Chondrocyte (in vitro differentiated cells): Measurements from ENCODE around the gene COL6A1. TPM values are rescaled to one million over a fixed set of nuclear protein-coding genes. Genes with fewer than 3 reads are reported as not detected.

Experiments
- DNase-seq: peaks from one replicate; pipeline ENCODE4 v3.0.0; 2021; ENCODE audit warnings: mixed read lengths, low spot score
- H3K27ac Mint-ChIP-seq: one replicate; pipeline ENCODE4 v1.8.0; 2021; ENCODE audit warnings: mild to moderate bottlenecking, moderate library complexity, mixed read lengths; ENCODE audit not compliant: unreplicated experiment
- H3K27me3 Mint-ChIP-seq: 2 replicates; pipeline ENCODE4 v1.8.0; 2021; ENCODE audit warnings: low read depth, mixed read lengths
- H3K36me3 Mint-ChIP-seq: 2 replicates; pipeline ENCODE4 v1.8.0; 2021; ENCODE audit warnings: low read depth, mixed read lengths
- H3K4me1 Mint-ChIP-seq: 2 replicates; pipeline ENCODE4 v1.8.0; 2021; ENCODE audit warnings: low read depth, mild to moderate bottlenecking, mixed read lengths
- H3K4me3 Mint-ChIP-seq: one replicate; pipeline ENCODE4 v1.8.0; 2021; ENCODE audit warnings: mild to moderate bottlenecking, moderate library complexity, mixed read lengths; ENCODE audit not compliant: unreplicated experiment
- H3K9me3 Mint-ChIP-seq: 2 replicates; pipeline ENCODE4 v1.8.0; 2021; ENCODE audit warnings: low read depth, mixed read lengths
- total RNA-seq: library from RNA; stranded (reverse); gene quantifications from 3 replicates; pipeline ENCODE4 v1.2.1, GENCODE V29; 2021
- TF ChIP-seq, protein P1 (sequence below): fragments of 200-600 bp; sonication (generic); IDR thresholded peaks from 2 replicates; pipeline ENCODE4 v1.5.0; 2021; ENCODE audit warnings: antibody characterized with exemption, mild to moderate bottlenecking, moderate library complexity

COL6A1 gene
- total RNA-seq, 1 donor from 2014 or later: 1,052 TPM

DNA sequence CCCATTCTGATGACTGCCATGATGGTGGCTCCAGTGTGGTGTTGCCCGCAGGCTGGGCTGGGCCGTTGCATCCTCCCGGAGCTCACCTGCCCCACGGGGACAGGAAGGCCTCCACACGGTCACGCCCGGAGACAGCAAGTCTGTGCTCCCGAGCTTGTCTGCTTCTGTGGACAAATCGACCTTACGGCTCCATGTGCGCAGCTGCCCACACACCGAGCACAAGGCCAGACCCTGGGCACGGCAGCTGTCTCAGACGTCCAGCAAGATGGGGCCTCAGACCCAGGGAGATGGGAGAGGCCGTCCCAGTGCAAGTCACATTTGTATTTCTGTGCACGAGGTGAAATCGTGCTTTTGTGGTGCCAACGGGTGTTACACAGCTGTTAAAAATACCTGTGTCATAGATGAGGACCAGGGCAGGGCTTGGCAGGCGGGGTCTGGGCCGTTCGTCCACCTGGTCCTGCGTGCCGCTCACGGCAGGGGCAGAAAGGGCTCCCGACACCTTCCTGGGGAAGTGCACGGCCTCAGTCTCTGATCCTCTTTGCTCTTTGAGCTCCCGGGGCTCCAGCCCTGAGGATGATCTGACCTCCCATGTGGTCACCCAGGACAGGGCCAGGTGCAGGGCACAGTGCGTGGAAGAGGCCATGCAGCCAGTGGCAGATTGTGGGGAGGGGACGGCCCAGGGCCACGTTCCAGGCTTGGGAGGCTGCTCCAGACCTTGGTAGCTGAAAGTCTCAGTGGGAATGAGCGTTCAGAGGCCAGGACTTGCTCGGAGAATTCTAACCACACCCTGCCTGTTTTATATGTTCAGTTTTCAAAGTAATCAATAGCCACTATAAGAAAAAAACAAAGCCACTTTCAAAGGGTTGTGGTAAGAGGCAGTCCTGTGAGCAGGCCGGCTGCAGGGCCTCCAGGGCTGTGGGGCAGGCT lies 13.5 kb downstream of the COL6A1 start:
- no peaks in the 10 kb centered on the region for H3K27me3 Mint-ChIP-seq
- H3K27ac Mint-ChIP-seq: no peak overlapping the region
- peaks cover 4% of the 10 kb centered on the region for H3K4me1 Mint-ChIP-seq
- H3K36me3 Mint-ChIP-seq: peaks cover 14% of the 10 kb centered on the region
- no peaks in the 10 kb centered on the region for H3K9me3 Mint-ChIP-seq
- H3K4me3 Mint-ChIP-seq: no peak overlapping the region
- TF ChIP-seq, protein P1, sequence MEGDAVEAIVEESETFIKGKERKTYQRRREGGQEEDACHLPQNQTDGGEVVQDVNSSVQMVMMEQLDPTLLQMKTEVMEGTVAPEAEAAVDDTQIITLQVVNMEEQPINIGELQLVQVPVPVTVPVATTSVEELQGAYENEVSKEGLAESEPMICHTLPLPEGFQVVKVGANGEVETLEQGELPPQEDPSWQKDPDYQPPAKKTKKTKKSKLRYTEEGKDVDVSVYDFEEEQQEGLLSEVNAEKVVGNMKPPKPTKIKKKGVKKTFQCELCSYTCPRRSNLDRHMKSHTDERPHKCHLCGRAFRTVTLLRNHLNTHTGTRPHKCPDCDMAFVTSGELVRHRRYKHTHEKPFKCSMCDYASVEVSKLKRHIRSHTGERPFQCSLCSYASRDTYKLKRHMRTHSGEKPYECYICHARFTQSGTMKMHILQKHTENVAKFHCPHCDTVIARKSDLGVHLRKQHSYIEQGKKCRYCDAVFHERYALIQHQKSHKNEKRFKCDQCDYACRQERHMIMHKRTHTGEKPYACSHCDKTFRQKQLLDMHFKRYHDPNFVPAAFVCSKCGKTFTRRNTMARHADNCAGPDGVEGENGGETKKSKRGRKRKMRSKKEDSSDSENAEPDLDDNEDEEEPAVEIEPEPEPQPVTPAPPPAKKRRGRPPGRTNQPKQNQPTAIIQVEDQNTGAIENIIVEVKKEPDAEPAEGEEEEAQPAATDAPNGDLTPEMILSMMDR: no peak
- peak; percentile 86 for DNase-seq

GRCh38 chr21:45995686-45996179 lies 14.2 kb downstream of the COL6A1 start:
- H3K4me1 Mint-ChIP-seq: peaks cover 4% of the 10 kb centered on the region
- peaks cover 13% of the 10 kb centered on the region for H3K36me3 Mint-ChIP-seq
- H3K4me3 Mint-ChIP-seq: no peak overlapping the region
- TF ChIP-seq, protein P1: no peak
- H3K27me3 Mint-ChIP-seq: no peaks in the 10 kb centered on the region
- no peaks in the 10 kb centered on the region for H3K9me3 Mint-ChIP-seq
- H3K27ac Mint-ChIP-seq: peak overlapping the region; percentile 22
- DNase-seq: peak; percentile 67

GRCh38 chr21:45996311-45997204 lies 15.0 kb downstream of the COL6A1 start:
- TF ChIP-seq, protein P1: no peak
- H3K4me3 Mint-ChIP-seq: no peak overlapping the region
- H3K27me3 Mint-ChIP-seq: no peaks in the 10 kb centered on the region
- DNase-seq: peak; percentile 90
- peak overlapping the region; percentile 22 for H3K27ac Mint-ChIP-seq
- H3K9me3 Mint-ChIP-seq: no peaks in the 10 kb centered on the region
- peaks cover 4% of the 10 kb centered on the region for H3K4me1 Mint-ChIP-seq
- peaks cover 14% of the 10 kb centered on the region for H3K36me3 Mint-ChIP-seq

DNA sequence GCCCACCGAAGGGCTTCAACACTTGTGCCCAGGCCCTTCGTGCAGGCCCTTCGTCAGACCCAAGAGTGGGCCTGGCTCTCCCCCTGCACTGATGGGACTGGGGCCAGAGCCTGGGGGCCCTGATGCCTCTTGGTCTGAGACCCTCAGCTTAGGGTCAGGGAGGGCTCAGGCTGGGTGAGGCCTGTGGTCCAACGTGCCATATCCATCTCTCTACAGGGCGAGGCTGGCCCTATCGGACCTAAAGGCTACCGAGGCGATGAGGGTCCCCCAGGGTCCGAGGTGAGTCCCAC lies 15.6 kb downstream of the COL6A1 start:
- no peaks in the 10 kb centered on the region for H3K9me3 Mint-ChIP-seq
- H3K27me3 Mint-ChIP-seq: no peaks in the 10 kb centered on the region
- H3K36me3 Mint-ChIP-seq: peaks cover 11% of the 10 kb centered on the region
- TF ChIP-seq, protein P1: no peak
- no peak overlapping the region for H3K27ac Mint-ChIP-seq
- DNase-seq: no peak
- H3K4me3 Mint-ChIP-seq: no peak overlapping the region
- H3K4me1 Mint-ChIP-seq: peaks cover 4% of the 10 kb centered on the region
